ENCODE data around the gene RALY.

Gene RALY

GRCh38 chr20:34084227-34084923, 90.7 kb downstream of the RALY start:
- DNase-seq = no peak

- DNase-seq = no peak
Observed at GRCh38 chr20:34085544-34086040, 91.9 kb downstream of the RALY start.

GRCh38 chr20:34088305-34089174, 94.8 kb downstream of the RALY start:
- DNase-seq = no peak

- no peak for DNase-seq
Observed at GRCh38 chr20:34089175-34089479, 95.4 kb downstream of the RALY start.

GRCh38 chr20:34089655-34090345, 96.1 kb downstream of the RALY start:
- no peak for DNase-seq

GRCh38 chr20:34090645-34091044, 96.9 kb downstream of the RALY start:
- DNase-seq = no peak

GRCh38 chr20:34091637-34092200, 98.0 kb downstream of the RALY start:
- DNase-seq = no peak

- no peak for DNase-seq
Observed at GRCh38 chr20:34093895-34094294, 100.2 kb downstream of the RALY start.

- no peak for DNase-seq
Observed at GRCh38 chr20:34095825-34096224, 102.1 kb downstream of the RALY start.

GRCh38 chr20:34096699-34097444, 103.2 kb downstream of the RALY start:
- DNase-seq = no peak

GRCh38 chr20:34098570-34098969, 104.9 kb downstream of the RALY start:
- DNase-seq = no peak

GRCh38 chr20:34099675-34100074, 106.0 kb downstream of the RALY start:
- DNase-seq = no peak

- DNase-seq = no peak
Observed at GRCh38 chr20:34100576-34100975, 106.9 kb downstream of the RALY start.

GRCh38 chr20:34102342-34102741, 108.6 kb downstream of the RALY start:
- DNase-seq = no peak

GRCh38 chr20:34104059-34104458, 110.3 kb downstream of the RALY start:
- DNase-seq = no peak

GRCh38 chr20:34105978-34106675, 112.4 kb downstream of the RALY start:
- DNase-seq = no peak

- no peak for DNase-seq
Observed at GRCh38 chr20:34108616-34109174, 115.0 kb downstream of the RALY start.

- no peak for DNase-seq
Observed at GRCh38 chr20:34109442-34109841, 115.7 kb downstream of the RALY start.

GRCh38 chr20:34110025-34110744, 116.5 kb downstream of the RALY start:
- DNase-seq = no peak

GRCh38 chr20:34110745-34111641, 117.3 kb downstream of the RALY start:
- DNase-seq = no peak

Data from CD4-positive, alpha-beta T cell treated with Interleukin-6 for 4 hours (primary cell).